Hematopoietic multipotent progenitor cell treated with erythropoietin and hydrocortisone succinate and interleukin-3 and kit ligand, for 17 days (in vitro differentiated cells): ENCODE results near the gene DIP2B.

Source experiments
- DNase-seq: peaks from one replicate; pipeline ENCODE4 v3.0.0-alpha.2; 2015; ENCODE audit warnings: low spot score

DIP2B gene

GRCh38 chr12:50772877-50773276 is 268.1 kb downstream of the DIP2B start:
- no peak for DNase-seq

GRCh38 chr12:50775251-50775650 is 270.5 kb downstream of the DIP2B start:
- DNase-seq: no peak

- no peak for DNase-seq
Observed at GRCh38 chr12:50776749-50777728, 272.3 kb downstream of the DIP2B start.

- no peak for DNase-seq
Observed at GRCh38 chr12:50778663-50779590, 274.1 kb downstream of the DIP2B start.

- no peak for DNase-seq
Observed at GRCh38 chr12:50780013-50780412, 275.2 kb downstream of the DIP2B start.

GRCh38 chr12:50784501-50784900 is 279.7 kb downstream of the DIP2B start:
- DNase-seq: no peak

GRCh38 chr12:50785406-50786001 is 280.7 kb downstream of the DIP2B start:
- DNase-seq: no peak

- no peak for DNase-seq
Observed at GRCh38 chr12:50786498-50787231, 281.9 kb downstream of the DIP2B start.

GRCh38 chr12:50787618-50788017 is 282.8 kb downstream of the DIP2B start:
- no peak for DNase-seq

GRCh38 chr12:50788561-50788960 is 283.8 kb downstream of the DIP2B start:
- DNase-seq: no peak

GRCh38 chr12:50790081-50790480 is 285.3 kb downstream of the DIP2B start:
- DNase-seq: no peak
